Measurements from ENCODE around the gene SLC39A7.

- no peak for TF ChIP-seq CTCF (conservative IDR thresholded peaks at IDR 0.05; ENCODE audit: low read depth, low read length)
- TF ChIP-seq EZH2 (IDR thresholded peaks at IDR 0.05; ENCODE audit: borderline replicate concordance, low read depth, low read length, poor library complexity, severe bottlenecking): no peak
These were observed 17.5 kb upstream of the SLC39A7 start for GRCh38 chr6:33183071-33183683.
